GM18511 (cell line): Measurements from ENCODE around the gene ZNF32.

Experiments used
- ATAC-seq: cut with Tn5 transposase; IDR thresholded peaks from one replicate; pipeline ENCODE4 v1.9.1; 2021; ENCODE audit warnings: mild to moderate bottlenecking, moderate library complexity; ENCODE audit not compliant: unreplicated experiment

ZNF32 gene

DNA sequence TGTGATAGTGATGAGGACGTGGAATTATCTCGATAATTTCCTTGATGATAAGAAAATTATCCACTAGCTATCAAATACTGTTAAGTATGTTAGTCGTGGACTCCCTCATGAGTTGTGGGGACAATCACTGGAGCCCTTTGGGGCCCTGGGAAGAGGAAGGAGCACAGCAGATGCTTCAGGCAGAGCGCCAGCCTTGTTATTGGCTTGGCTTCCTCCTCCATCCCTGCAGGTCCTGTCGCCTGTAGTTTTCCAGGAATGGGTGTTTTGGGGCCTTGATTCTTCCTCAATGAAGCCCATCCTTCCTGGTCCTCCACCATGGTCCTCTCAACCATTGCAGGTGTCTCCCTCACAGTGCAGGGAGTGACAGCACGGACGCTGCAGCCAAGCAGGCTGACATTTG, 32.5 kb upstream of the ZNF32 start:
- ATAC-seq: no peak

DNA sequence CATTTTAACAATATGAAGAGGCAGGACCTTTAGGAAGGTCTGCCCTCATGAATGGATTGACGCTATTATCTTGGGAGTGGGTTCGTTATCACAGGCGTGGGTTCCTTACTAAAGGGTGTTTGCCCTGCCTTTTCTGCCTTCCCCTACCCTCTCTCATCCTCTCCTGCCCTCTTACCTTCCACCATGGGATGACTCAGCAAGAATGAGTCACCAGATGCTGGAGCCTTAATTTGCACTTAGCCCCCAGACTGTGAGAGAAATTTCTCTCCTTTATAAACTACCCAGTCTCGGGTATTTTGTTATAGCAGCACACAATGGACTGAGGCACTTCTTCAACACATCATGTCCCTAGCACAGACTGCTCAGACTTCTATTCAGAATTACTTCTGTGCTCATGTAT, 31.4 kb upstream of the ZNF32 start:
- ATAC-seq: no peak

DNA sequence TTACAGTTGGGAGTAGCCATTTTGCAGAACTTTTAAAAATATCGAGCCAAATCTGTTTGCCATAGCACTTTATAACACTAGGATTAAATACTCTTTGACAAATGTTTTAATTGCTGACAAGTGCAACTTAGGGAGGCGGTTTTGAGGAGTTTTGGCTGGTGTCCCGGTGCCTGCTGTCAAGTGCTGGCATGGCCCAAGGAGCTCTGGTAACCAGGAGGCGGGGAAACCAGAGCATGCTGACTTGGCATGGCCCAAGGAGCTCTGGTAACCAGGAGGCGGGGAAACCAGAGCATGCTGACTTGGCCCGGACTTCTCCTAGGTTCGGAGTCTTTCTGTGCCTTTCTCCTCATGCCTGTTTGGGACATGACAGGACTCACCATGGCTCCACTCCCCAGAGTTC, 30.8 kb upstream of the ZNF32 start:
- ATAC-seq: no peak

DNA sequence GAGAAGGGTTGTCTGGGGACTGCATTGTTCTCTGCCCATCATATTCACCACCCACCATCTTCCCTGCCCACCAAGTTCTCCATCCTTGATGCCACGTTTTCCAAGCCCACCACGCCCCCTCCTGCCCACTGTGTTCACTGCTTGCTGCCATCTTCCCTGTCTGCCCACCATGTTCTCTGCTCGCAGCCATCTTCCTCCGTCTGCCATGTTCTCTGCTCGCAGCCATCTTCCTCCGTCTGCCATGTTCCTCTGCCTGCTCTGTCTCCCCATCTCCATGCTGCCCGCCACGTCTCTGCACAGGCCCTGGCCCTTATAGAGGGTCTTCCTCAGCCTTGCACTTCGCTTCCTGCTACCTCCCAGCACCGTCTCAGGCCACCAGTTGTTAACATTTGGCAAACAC, 30.0 kb upstream of the ZNF32 start:
- no peak for ATAC-seq

DNA sequence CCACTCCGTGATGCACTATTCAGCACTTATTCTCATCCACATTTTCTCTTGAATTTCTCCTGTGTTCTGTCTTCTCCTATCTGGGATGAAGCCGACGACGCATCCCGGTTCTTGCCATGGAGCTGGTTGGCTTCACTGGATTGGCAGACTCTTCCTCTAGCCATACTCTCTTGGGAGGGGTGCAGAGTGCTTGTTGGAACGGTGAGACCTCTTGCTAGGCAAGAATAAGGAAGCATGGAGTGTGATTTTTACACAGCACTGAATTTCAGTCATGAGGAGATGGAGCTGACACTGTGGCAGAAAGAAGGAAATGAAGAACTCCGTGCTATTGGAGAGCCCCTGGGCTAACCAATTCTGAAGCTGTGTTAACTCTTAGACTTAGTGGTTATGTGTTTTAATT, 28.2 kb upstream of the ZNF32 start:
- no peak for ATAC-seq

DNA sequence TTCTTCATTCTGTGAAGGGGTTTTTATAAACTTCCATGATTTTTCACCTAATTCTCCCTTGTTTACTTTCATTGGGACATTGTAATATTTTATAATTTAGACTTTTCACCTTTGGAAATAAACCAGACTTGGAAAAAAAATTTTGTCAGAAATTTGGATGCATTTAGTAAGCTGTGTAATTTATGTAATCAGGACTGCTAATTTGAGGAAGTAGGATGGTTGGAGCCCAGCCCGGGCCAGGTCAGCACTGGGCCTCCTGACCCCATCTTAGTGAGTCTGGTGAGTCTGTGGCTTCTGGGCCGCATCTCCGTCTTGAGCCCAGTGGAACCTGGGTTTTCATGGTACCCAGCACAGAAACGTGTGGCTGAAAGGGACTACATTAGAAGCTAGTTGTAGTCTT, 27.6 kb upstream of the ZNF32 start:
- ATAC-seq: no peak

DNA sequence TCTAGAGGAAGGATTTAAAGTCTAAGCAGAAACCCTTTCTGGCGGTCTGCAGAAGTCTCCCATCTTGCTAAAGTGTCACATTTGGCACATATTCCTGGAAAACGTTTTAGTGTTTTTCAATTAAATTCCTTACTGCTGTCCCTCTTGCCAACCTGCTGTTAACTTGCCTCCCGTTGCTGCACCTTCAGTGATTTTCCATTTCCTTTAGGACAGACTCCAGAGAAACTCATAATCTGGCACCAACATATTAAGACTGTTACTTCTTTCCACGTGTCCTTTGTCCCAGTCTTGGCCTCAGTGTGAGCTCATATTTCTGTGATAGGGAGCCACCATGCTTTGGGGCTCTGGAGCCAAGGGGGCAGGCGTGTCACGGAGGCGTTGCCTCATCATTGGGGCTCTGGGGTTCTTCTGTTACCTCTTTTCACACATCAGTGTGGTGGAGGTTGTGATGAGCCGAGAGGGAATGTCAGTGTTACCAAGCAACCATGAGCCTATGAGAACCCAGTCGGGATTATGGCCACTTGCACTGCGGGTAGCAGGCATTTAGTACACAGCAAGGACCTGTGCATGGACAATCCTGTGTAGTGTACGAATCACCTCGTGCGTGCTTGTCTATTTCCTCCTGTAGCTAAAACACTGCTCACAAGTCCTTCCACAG, 26.0 kb upstream of the ZNF32 start:
- ATAC-seq: no peak

DNA sequence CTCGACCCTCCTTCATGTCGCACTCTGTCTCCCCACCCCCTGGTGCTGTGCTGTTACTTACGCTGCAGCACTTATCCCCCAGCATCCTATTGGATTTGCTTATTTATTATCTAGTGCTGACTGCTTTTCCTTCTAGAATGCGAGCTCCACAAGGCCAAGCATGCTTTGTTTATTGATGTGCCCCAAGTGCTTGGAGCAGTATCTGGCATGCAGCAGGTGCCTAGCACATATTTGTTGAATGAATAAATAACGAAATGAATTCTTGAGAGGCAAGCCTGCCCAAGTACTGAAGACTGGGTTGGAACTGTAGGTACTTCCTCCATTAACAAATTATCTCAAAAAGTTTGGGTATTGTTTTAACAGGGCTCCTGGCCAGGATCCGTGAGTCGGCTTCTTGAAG, 24.8 kb upstream of the ZNF32 start:
- no peak for ATAC-seq

DNA sequence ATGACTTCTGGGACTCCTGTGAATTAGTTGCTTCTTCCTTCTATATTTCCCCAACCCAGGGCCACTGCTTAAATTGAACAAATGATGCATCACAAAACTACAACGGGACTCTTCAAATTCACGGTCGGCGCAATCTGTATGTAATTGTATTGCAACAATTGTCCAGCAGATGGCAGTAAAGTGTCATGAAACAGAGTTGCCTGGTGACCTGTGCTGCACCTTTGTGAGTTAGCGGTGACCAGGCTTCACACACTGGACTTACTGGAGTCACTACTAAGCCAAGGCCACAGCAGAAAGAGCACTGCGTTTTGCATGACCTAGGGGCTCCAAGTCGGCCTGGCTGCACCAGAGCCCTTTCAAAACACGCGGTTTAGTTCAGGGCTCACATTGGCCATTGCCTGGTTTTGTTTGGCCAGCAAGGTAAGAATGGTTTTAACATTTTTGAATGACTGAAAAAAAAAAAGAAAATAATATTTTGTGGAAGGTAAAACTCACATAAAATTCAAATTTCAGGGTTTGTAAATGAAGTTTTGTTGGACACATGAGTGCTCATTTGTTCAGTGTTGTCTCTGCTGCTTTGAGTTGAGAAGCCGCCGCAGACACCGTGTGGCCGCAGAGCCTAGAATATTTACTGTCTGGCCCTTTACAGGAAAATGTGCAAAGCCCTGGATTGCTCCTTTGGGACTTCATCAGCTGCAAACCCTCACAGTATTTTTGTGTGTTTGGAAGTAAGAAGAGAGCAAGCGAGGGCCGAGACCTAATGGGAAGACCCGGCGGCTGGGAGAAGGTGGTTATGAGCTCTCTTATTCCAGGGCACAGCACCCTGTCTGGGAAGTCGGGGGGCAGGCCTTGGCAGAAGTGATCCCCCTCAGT, 23.2 kb upstream of the ZNF32 start:
- ATAC-seq: no peak

DNA sequence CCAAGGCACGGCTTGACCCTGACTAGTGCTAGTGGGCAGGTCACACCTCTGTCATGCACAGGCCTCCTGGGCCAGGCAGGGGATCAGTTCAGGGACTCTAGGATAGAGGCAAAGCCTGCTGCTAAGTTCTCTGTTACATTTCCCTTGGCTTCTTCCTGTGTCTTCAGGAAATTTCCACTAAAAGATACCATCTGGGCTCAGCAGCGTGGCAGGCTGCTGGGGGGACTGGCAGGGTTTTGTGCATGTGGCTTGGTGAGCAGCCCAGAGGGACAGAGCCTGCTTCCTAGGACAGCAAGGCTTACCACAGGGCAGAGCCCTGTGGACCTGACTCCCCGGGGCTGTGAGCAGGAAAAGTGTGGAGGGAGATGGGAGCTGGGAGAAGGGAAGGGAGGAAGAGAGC, 20.7 kb upstream of the ZNF32 start:
- ATAC-seq: no peak

DNA sequence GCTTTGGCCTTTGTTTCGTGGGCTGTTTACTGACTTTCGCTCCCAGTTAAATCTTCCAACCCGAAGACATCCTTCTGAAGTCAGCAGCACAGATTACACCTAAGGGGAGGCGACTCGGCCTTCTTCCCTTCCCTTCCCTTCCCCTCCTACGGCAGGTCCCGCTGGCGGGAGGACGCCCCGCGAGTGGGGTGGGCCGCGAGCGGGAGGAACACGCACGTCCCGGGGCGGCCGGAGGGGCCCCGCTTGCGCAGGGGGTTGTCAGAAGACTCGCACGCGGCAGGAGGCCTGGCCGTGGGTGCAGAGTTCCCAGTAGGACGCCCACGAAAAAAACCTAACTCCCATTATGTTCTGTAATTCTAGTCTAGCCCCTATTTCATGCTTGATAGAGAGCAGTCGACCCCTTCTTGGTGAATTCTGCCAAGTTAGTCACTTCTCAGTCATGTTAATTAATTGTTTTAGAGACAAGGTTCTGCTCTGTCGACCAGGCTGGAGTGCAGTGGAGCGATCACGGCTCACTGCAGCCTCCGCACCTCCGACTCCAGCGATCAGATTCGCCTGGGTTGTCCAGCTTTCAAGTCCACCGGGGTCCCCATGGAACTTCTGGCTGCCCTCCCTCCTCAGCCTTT, 19.2 kb upstream of the ZNF32 start:
- ATAC-seq: no peak

DNA sequence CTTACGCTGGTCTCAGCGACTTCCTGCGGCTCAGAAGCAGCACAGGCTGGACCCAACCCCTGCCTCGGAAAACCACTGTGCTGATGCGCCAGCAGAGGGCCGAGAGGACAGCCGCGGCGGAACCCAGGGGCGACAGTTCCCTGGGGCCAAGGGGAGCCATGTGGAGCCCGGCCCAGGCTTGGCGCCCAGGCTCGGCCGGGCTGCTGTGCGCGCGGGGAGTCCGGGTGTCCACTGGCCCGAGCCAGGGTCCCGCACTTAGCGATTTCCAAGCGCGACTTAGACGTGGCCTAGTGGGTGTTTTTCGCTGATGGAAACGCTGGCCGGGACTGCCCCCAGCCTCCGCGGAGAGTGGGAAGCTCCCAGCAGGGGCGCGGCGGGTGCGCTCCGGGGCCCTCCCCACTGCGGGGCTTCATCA, 18.6 kb upstream of the ZNF32 start:
- peak; percentile 51 for ATAC-seq

DNA sequence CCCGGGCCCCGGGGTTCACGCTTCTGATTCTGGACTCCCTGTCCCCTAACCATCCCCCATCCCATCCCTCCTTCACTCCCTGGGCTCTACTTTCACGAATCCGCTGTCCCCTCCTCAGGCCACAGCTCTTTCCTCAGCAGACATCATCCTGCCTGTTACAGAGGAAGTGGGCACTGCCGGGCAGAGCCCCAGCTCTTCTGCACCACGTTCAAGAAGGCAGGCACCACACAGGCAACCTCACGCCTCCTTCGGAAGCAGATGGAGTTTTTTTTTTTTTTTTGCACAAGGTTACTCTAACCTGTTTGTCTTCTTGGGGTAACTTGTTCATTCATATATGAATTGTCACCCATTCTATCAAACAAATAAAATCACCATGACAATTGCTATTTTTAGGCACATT, 17.9 kb upstream of the ZNF32 start:
- no peak for ATAC-seq

DNA sequence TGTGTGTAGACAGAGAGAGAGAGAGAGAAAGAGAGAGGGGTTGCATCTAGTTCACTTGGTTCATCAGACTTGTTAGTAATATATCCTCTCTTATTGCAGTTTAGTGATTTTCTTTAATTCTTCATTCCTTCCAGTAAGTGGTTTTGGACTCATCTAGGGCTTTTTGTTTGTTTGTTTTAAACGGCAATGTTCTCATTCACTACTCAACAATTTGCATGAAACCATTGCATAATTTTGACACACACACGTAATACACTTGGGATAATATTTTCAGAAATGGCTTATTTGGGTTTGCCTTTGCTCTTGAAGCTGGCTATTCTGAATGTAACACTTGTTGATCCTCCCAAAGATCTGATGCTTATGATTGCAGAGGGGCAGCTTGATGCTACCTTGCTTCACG, 16.4 kb upstream of the ZNF32 start:
- no peak for ATAC-seq

DNA sequence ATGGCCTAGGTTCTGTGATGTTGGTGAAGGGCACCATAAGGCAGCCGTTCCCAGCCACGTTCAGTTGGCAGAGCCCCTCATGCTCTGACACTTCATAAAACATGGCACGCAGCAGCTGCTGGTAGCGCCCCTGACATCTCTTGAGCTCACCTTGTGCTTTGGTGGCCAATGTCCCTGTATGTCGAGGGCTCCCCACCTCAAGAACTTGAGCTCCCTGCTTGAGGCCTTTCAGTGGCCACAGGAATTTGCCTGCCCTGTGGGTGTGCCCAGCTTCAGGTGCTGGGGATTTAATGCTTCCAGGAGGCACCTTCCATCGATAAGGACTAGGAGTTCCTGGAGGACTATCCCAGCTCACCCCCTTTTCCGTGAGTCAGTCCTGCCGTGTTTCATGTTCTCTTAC, 9.5 kb upstream of the ZNF32 start:
- no peak for ATAC-seq

DNA sequence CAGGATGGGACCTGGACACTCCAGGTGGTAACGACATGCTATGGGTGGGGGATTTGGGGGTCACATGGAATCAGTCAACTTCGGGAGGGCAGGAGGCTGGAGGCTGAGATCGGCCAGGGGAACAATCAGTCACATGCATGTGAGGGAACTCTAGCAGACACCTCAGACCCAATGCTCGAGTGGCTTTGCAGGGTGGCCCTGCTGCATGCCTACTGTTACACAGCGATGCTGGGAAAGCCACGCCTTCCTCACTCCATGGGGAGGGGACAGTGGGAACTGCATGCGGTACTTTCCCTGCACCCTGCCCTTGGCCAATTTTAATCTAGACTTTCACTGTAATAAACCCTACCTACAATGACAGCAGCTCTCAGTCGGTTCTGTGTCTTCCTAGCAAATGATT, 6.6 kb upstream of the ZNF32 start:
- ATAC-seq: no peak

DNA sequence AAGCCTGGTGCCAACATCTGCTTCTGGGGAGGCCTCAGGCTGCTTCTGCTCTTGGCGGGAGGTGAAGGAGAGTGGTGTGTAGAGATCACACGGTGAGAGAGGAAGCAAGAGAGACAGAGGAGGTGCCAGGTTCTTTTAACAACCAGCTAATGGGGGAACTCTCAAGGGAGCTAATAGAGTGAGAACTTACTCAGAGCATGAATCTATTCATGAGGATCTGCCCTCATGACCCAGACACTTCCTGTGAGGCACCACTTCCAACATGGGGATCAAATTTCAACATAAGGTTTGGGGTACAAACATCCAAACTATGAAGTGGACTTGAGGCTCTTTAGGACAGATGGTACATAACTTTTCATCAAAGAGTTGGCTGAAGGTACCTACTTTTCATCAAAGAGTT, 5.1 kb upstream of the ZNF32 start:
- no peak for ATAC-seq

DNA sequence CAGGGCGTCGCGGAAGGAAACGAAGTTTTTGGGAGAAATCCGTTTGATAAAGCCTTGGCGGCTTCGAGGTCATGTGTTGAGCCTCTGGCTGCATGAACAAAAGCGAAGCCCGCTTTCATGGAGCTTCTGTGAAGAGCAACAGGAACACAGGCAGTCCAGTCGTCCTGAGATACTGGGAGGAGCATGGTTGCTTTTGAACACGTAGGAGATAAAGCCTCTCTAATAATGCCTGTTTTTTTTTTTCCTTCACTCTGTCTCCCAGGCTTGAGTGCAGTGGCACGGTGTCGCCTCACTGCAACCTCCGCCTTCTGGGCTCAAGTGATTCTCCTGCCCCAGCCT, 473 bp upstream of the ZNF32 start:
- ATAC-seq: peak; percentile 9

DNA sequence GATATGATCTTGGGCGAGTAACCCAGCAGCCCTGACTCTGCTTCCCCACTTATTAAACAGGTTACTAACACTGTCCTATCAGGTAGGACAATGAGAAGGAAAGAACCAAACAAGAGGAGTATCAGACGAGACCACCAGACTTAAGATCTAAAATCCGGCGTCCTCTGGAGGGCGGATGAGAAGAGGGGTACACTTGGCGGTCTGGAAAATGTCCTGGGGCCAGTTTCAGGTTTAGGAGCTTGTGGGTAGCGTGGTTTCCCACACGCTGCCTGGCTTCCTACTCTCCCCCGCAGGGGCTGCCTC, 635 bp downstream of the ZNF32 start:
- no peak for ATAC-seq

DNA sequence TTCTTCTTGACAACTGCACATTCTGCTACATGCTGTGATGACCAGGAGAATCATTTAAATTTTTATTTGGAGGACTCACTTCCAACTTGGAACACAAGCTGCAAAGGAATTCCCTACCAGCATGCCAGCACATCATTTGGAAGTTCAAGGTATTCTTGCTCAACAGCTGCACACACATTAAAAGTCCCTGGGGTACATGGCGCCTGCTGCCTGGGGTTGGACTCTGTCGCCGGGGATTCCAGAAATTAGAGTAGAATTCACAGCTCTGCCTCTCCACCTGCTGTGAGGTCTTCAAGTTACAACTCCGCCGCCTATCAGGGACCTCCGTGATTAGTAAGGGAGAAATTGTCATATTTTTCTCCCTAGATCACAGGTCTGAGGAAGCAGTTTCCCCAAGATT, 1.1 kb downstream of the ZNF32 start:
- ATAC-seq: no peak

DNA sequence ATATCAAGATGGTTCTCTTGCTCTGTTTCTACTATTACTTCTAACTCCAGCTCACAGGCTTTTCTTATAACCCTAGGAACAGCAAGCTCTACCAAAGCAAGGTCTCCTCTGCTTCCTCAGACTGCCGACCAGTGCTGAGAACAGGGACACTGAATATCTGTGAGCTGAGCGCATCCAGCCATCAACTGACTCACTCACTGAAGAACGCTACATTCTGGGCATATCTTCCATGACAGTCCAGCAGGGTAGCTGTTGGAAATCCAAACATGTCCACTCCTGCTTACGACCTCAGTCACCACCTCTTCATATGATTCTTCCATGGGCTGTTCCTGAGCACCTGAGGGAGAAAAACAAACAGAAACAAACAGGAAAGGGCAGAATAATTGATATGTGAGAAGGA, 2.8 kb downstream of the ZNF32 start:
- ATAC-seq: no peak

DNA sequence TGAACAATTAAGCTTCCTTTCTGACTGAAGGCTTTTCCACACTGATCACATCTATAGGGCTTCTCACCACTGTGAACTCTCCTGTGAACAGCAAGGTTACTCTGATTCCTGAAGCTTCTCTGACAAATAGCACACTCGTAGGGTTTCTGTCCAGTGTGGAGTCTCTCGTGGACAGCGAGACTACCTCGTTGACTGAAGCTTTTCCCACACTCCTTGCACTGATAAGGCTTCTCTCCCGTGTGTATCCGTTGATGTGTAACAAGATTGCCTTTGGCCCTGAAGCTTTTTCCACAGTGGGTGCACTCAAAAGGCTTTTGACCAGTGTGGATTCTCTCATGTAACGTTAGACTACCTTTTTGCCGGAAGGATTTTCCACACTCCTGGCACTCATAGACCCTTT, 4.4 kb downstream of the ZNF32 start:
- ATAC-seq: no peak

DNA sequence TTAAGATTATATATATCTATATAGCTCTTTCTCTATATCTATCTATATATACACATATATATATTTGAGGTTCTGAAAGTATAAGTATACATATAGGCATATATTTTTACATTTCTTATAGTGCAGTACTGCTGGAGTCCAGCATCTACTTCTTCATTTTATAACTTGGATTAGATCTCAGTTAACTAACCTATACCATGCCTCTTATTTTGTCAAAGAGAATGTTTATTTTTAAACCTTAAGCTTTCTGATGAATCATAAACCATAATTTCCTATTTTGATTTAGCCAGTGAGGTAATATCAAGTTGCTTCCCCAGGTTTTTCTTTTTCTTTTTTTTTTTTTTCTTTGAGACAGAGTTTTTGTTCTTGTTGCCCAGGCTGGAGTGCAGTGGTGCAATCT, 8.1 kb downstream of the ZNF32 start:
- no peak for ATAC-seq
